OCI-M2 (cell line): ENCODE results near the gene IFRD1.
"Not testable (repeated sequence)": the region's sequence is repeated elsewhere in the genome, so short reads cannot be mapped to it uniquely, and the experiment has no call there.

Experiments used
- DNase-seq: peaks from one replicate; lab custom pipeline; 2025; ENCODE audit not compliant: unreplicated experiment; lab: John Stamatoyannopoulos, UW

Gene IFRD1

DNA sequence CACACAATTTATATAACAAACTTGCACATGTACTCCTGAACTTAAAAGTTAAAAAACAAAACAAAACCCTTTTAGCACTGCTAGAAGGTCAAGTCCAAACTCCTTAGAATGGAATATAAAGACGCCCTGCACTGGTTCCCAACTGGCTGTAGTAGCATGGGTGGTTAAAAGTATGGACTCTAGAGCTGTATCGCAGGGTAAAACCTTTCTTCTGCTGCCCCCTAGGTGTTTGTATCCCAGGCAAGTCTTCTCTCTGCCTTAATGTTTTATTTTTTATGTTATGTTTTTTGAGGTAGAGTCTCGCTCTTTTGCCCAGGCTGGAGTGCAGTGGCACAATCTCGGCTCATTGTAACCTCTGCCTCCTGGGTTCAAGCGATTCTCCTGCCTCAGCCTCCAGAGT is 65.7 kb downstream of the IFRD1 start:
- DNase-seq, result no peak

DNA sequence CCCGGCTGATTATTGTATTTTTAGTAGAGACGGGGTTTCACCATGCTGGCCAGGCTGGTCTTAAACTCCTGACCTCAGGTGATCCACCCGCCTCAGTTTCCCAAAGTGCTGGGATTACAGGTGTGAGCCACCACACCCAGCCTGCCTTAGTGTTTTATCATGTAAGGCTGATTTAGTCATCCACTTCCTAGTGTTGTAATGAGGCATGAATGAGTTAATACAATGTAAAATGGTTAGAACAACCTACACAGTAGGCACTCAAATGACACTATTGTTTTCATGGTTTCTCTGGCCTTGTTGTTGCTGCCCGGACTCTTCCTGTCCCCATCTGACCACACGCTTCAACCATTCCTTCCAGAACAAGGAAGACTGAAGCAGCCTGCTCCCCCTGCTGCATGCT is 66.2 kb downstream of the IFRD1 start:
- not testable (repeated sequence) for DNase-seq

- DNase-seq, result no peak
These were observed 67.2 kb downstream of the IFRD1 start for GRCh38 chr7:112517487-112517886.

GRCh38 chr7:112520787-112521186 is 70.5 kb downstream of the IFRD1 start:
- no peak for DNase-seq

GRCh38 chr7:112521942-112522341 is 71.7 kb downstream of the IFRD1 start:
- DNase-seq, result no peak

GRCh38 chr7:112523871-112524270 is 73.6 kb downstream of the IFRD1 start:
- DNase-seq, result no peak
